Measurements from ENCODE around the gene CERK. TPM values are rescaled to one million over a fixed set of nuclear protein-coding genes. Genes with fewer than 3 reads are reported as not detected.

CERK gene
- total and polyA plus RNA-seq, 2 of the 8 experiments (the other 6 are each of a cell fraction or from before 2014, with no cell fraction given), result 26.6 to 59.0 TPM

DNA sequence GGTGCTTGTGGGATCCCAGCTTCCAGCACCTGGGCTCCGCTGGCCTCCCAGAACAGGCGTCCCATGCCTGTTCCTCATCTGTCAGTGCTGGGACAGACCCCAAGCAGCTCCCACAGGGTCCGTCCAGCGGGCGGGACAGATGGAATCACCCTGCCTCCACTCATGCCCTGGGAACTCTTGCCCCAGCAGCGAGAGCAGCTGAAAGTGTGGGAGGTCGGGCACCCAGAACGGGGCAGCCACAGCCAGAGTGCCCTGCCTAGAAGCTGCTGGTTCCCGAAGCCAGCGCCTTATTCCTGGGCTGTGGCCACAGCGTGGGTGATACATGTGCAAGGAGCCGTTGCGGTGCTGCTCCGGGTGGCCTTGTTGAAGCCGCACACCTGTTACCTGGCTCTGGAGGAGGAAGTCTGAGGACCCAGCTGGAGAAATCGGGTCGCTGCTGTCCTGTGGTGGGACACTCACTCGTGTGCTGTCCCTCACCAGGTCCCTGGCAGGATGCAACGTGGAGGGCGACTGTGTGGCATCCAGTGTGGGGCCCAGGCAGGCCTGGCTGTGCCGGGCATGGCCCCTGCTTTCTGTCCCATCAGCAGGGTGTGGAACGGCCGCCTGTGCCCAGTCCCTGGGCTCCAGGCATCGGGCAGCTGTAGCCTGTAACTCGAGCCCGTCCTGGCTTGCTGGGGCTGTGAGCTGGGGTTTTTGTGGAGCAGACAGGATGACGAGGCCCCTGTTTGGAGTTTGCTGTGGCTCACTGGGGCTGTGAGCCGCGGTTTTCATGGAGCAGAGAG is 101.6 kb downstream of the CERK start:
- H3K79me2 ChIP-seq (ENCODE audit: control insufficient read depth in 1 of 2, insufficient read depth in 2 of 2, low read length in 2 of 2), result no peaks in the 10 kb centered on the region
- H3K4me2 ChIP-seq (ENCODE audit: insufficient read depth in 1 of 2, low read depth in 2 of 2, low read length in 2 of 2), result no peak overlapping the region
- H3K23me2 ChIP-seq (ENCODE audit: low read depth, low read length), result no peaks in the 10 kb centered on the region; the same call in 1 of the 2 replicates
- H4K20me1 ChIP-seq (replicated peaks in 1 of 2; ENCODE audit: control insufficient read depth in 1 of 2, insufficient read depth in 2 of 2, low read length in 2 of 2), result peaks cover 0 to 3% of the 10 kb centered on the region in 2 experiments
- no peak overlapping the region for H4K5ac ChIP-seq (ENCODE audit: insufficient read length, low read depth, low read length)
- H3K4me3 ChIP-seq (ENCODE audit: extremely low read depth in 1 of 4, insufficient read depth in 2 of 4, low read depth in 3 of 4, low read length in 4 of 4), result no peak overlapping the region
- H3K9me3 ChIP-seq (ENCODE audit: insufficient read depth in 2 of 2, low read depth in 1 of 2, low read length in 1 of 2), result no peaks in the 10 kb centered on the region
- H3K9ac ChIP-seq (replicated peaks in 1 of 4; ENCODE audit: extremely low read depth in 1 of 4, low read depth in 3 of 4, low read length in 3 of 4), result no peak overlapping the region
- peak overlapping the region; percentile 27 for H4K91ac ChIP-seq (replicated peaks; ENCODE audit: insufficient read length, low read length)
- H2AFZ ChIP-seq (ENCODE audit: low read length), result no peak overlapping the region
- H3K27me3 ChIP-seq (replicated peaks in 1 of 4; ENCODE audit: control insufficient read depth in 3 of 4, extremely low read depth in 1 of 4, insufficient read depth in 3 of 4, low read length in 3 of 4), result no peaks in the 10 kb centered on the region
- peaks cover 0 to 7% (median 2%) of the 10 kb centered on the region in 4 experiments; a peak in 3 of 7 replicates for H3K4me1 ChIP-seq (replicated peaks in 1 of 4; ENCODE audit: control insufficient read depth in 3 of 4, insufficient read depth in 4 of 4, low read length in 3 of 4)
- no peak overlapping the region for H3K23ac ChIP-seq (ENCODE audit: insufficient read length)
- H3K4ac ChIP-seq (replicated peaks; ENCODE audit: insufficient read length, low read depth, low read length), result peak overlapping the region; percentile 53
- no peak overlapping the region for H3K56ac ChIP-seq (replicated peaks; ENCODE audit: insufficient read length, low read depth, low read length)
- 0 out of 2 replicates have a peak overlapping the region, but pooled peaks have one; percentile 13 for H2AK5ac ChIP-seq (ENCODE audit: low read depth, low read length)
- no peaks in the 10 kb centered on the region for H3K36me3 ChIP-seq (ENCODE audit: control insufficient read depth in 2 of 4, insufficient read depth in 4 of 4, low read length in 3 of 4)
- H2BK120ac ChIP-seq (replicated peaks; ENCODE audit: low read depth, low read length), result no peak overlapping the region
- no peak overlapping the region for H3K14ac ChIP-seq (ENCODE audit: insufficient read length)
- DNase-seq (ENCODE audit: low read depth in 1 of 2, low spot score in 2 of 2) (no peak), FAIRE-seq (no peak)
- H3K18ac ChIP-seq (ENCODE audit: extremely low read depth, low read length), result 0 out of 2 replicates have a peak overlapping the region, but pooled peaks have one; percentile 19
- 0 out of 2 replicates have a peak overlapping the region, but pooled peaks have one; percentile 13 for H2BK5ac ChIP-seq (ENCODE audit: low read depth, low read length)
- H3K27ac ChIP-seq (ENCODE audit: low read depth, low read length), result no peak overlapping the region; the same call in 1 of the 2 replicates
- POLR2A ChIA-PET (ENCODE audit: partially characterized antibody), result interaction anchor here (0.7 to 2.4 kb wide), 8 partner anchors 8 to 324 kb away, joined by 3 to 7 read pairs (median 3); no protein-coding TSS in a partner anchor
- 0 out of 2 replicates have a peak overlapping the region, but pooled peaks have one; percentile 43 for H2BK12ac ChIP-seq (ENCODE audit: low read depth, low read length)
- H2BK20ac ChIP-seq (ENCODE audit: low read length), result no peak overlapping the region
- CTCF ChIA-PET (ENCODE audit: partially characterized antibody), result interaction anchor here (0.6 to 1.6 kb wide), 13 partner anchors 9 to 166 kb away, joined by 3 to 7 read pairs (median 3); no protein-coding TSS in a partner anchor
- no peaks in the 10 kb centered on the region; the same call in 1 of the 2 replicates for H3K79me1 ChIP-seq (ENCODE audit: low read depth, low read length)
- peak overlapping the region; percentile 45; the same call in 1 of the 2 replicates for H4K8ac ChIP-seq (ENCODE audit: extremely low read depth, insufficient read depth, low read length)
- H2BK15ac ChIP-seq (ENCODE audit: low read length), result 0 out of 2 replicates have a peak overlapping the region, but pooled peaks have one; percentile 61
- 87% methylated on average over 28 of the region's 29 CpGs; no CpG with 5 or more reads in 1 of the 2 experiments for WGBS, 2 experiments (ENCODE audit: extremely low coverage in 1 of 2, insufficient coverage in 1 of 2, insufficient read length in 1 of 2, insufficient replicate concordance in 2 of 2, low coverage in 1 of 2, low lambda C conversion rate in 2 of 2, missing lambda C conversion rate in 1 of 2)
- TF ChIP-seq SAP30 (IDR thresholded peaks at IDR 0.05; ENCODE audit: insufficient read depth, insufficient replicate concordance, low read length), result no peak
- no peak for TF ChIP-seq TCF12 (IDR thresholded peaks at IDR 0.05; ENCODE audit: low read depth, low read length)
- no peak for TF ChIP-seq POLR2AphosphoS5 (IDR thresholded peaks at IDR 0.05; ENCODE audit: low read depth, low read length)
- TF ChIP-seq CTBP2 (IDR thresholded peaks at IDR 0.05; ENCODE audit: borderline replicate concordance, insufficient read depth, insufficient read length, low read length), result no peak
- TF ChIP-seq KDM1A (IDR thresholded peaks at IDR 0.05; ENCODE audit: borderline replicate concordance, low read length), result no peak
- TF ChIP-seq, protein P1, sequence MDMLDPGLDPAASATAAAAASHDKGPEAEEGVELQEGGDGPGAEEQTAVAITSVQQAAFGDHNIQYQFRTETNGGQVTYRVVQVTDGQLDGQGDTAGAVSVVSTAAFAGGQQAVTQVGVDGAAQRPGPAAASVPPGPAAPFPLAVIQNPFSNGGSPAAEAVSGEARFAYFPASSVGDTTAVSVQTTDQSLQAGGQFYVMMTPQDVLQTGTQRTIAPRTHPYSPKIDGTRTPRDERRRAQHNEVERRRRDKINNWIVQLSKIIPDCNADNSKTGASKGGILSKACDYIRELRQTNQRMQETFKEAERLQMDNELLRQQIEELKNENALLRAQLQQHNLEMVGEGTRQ (IDR thresholded peaks at IDR 0.05; ENCODE audit: low read length), result no peak

All from H1 (cell line).